Measurements from ENCODE around the gene CALB2. TPM values are rescaled to one million over a fixed set of nuclear protein-coding genes. Genes with fewer than 3 reads are reported as not detected.

The CALB2 gene
- total and polyA plus RNA-seq, 2 donors (not counting 1 experiment from before 2014, with no cell fraction given) = not detected

- H3K4me1 ChIP-seq (ENCODE audit: control insufficient read depth in 2 of 2, insufficient read depth in 2 of 2, low read length in 2 of 2) = no peaks in the 10 kb centered on the region
- peaks cover 44% of the 10 kb centered on the region for H3K27me3 Mint-ChIP-seq
- H3K4me3 Mint-ChIP-seq = no peak overlapping the region
These were observed 48.2 kb downstream of the CALB2 start for GRCh38 chr16:71406724-71407123.

DNA sequence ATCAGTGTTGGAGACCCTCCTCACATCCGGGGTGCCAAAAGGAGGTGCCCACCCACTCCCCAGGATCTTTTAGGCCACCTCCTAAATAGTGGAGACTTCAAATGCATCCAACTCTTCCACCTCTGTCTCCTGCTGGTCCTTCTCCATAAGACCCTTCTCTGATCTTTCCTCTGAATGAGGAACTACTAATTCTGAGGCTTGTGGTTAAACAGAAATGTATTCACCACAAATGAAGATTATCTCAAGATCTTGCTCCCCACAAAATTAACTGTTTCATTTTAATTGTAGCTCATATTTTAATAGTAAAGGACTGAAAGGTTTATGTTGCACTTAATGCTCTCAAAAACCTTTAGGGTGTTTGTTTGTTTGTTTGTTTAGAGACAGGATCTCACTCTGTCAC, 49.2 kb downstream of the CALB2 start:
- Mint-ChIP-seq H3K4me3 (no peak overlapping the region), H3K27me3 (peaks cover 45% of the 10 kb centered on the region), H3K4me1 (peaks cover 5% of the 10 kb centered on the region), H3K27ac (no peak overlapping the region), H3K9me3 (ENCODE audit: insufficient read depth) (peaks cover 6% of the 10 kb centered on the region)
- no peak overlapping the region for H3K4me2 ChIP-seq (replicated peaks; ENCODE audit: low read depth, low read length, poor library complexity, severe bottlenecking)
- H3K4me3 ChIP-seq (ENCODE audit: control extremely low read depth in 1 of 5, extremely low read depth in 1 of 5, insufficient read depth in 1 of 5, low read depth in 2 of 5, low read length in 4 of 5) = no peak overlapping the region
- ATAC-seq (ENCODE audit: low read depth) (no peak), DNase-seq (no peak)
- intact Hi-C loops (cut with micrococcal nuclease) = no loop called here
- H3K4me1 ChIP-seq (ENCODE audit: control insufficient read depth in 2 of 2, insufficient read depth in 2 of 2, low read length in 2 of 2) = peaks cover 6 to 9% of the 10 kb centered on the region in 2 donors
- WGBS (ENCODE audit: insufficient coverage) = no CpG with 5 or more reads among the region's 1 CpG
- no peak overlapping the region for H2AFZ ChIP-seq (ENCODE audit: insufficient read depth, low read depth, low read length, poor library complexity, severe bottlenecking)
- no peak for TF ChIP-seq CTCF (IDR thresholded peaks at IDR 0.05)
- no peak for TF ChIP-seq EZH2 (IDR thresholded peaks at IDR 0.05; ENCODE audit: borderline replicate concordance, insufficient read depth, low read depth, low read length, poor library complexity, severe bottlenecking)
- POLR2A ChIA-PET = no interaction called here
- no peaks in the 10 kb centered on the region for H4K20me1 ChIP-seq (ENCODE audit: control insufficient read depth, insufficient read depth, low read length, poor library complexity, severe bottlenecking)
- CTCF ChIA-PET = interaction anchor here (1.8 to 10.0 kb wide), 3 partner anchors 85 to 203 kb away, joined by 3 to 258 read pairs (median 17); no protein-coding TSS in a partner anchor
- no peak overlapping the region for H3K9ac ChIP-seq (ENCODE audit: low read length)
- H3K36me3 ChIP-seq (replicated peaks in 1 of 2; ENCODE audit: control extremely low read depth in 1 of 2, control insufficient read depth in 1 of 2, extremely low read depth in 1 of 2, insufficient read depth in 2 of 2, low read length in 1 of 2) = no peaks in the 10 kb centered on the region
- H3K27me3 ChIP-seq (replicated peaks in 1 of 4; ENCODE audit: control extremely low read depth in 1 of 4, control insufficient read depth in 3 of 4, insufficient read depth in 4 of 4, low read length in 3 of 4) = peaks cover 0 to 15% (median 0%) of the 10 kb centered on the region in 4 experiments
- H3K9me3 ChIP-seq (ENCODE audit: control extremely low read depth in 1 of 3, control insufficient read depth in 2 of 3, insufficient read depth in 1 of 3, low read length in 2 of 3) = peaks cover 0 to 19% (median 0%) of the 10 kb centered on the region in 3 donors
- no peaks in the 10 kb centered on the region for H3K79me2 ChIP-seq (ENCODE audit: control insufficient read depth, insufficient read depth, low read length)
- H3K27ac ChIP-seq (ENCODE audit: low read length in 2 of 2) = no peak overlapping the region

More at GRCh38 chr16:71406724-71407123, 48.2 kb downstream of the CALB2 start:
- H3K27ac Mint-ChIP-seq = no peak overlapping the region
- POLR2A ChIA-PET = no interaction called here
- H3K4me2 ChIP-seq (replicated peaks; ENCODE audit: low read depth, low read length, poor library complexity, severe bottlenecking) = no peak overlapping the region
- no peaks in the 10 kb centered on the region for H4K20me1 ChIP-seq (ENCODE audit: control insufficient read depth, insufficient read depth, low read length, poor library complexity, severe bottlenecking)
- no peak overlapping the region for H3K27ac ChIP-seq (ENCODE audit: low read length in 2 of 2)
- CTCF ChIA-PET = interaction anchor here (1.8 to 10.0 kb wide), 3 partner anchors 86 to 204 kb away, joined by 3 to 258 read pairs (median 17); no protein-coding TSS in a partner anchor
- no peak overlapping the region for H3K9ac ChIP-seq (ENCODE audit: low read length)
- intact Hi-C loops (cut with micrococcal nuclease) = no loop called here
- peaks cover 0 to 19% (median 0%) of the 10 kb centered on the region in 3 donors for H3K9me3 ChIP-seq (ENCODE audit: control extremely low read depth in 1 of 3, control insufficient read depth in 2 of 3, insufficient read depth in 1 of 3, low read length in 2 of 3)
- TF ChIP-seq EZH2 (IDR thresholded peaks at IDR 0.05; ENCODE audit: borderline replicate concordance, insufficient read depth, low read depth, low read length, poor library complexity, severe bottlenecking) (no peak), CTCF (IDR thresholded peaks at IDR 0.05) (no peak)
- peaks cover 0 to 10% (median 0%) of the 10 kb centered on the region in 4 experiments for H3K27me3 ChIP-seq (replicated peaks in 1 of 4; ENCODE audit: control extremely low read depth in 1 of 4, control insufficient read depth in 3 of 4, insufficient read depth in 4 of 4, low read length in 3 of 4)
- H3K36me3 ChIP-seq (replicated peaks in 1 of 2; ENCODE audit: control extremely low read depth in 1 of 2, control insufficient read depth in 1 of 2, extremely low read depth in 1 of 2, insufficient read depth in 2 of 2, low read length in 1 of 2) = no peaks in the 10 kb centered on the region
- ATAC-seq (ENCODE audit: low read depth) (no peak), DNase-seq (no peak)
- no peak overlapping the region for H3K4me3 ChIP-seq (ENCODE audit: control extremely low read depth in 1 of 5, extremely low read depth in 1 of 5, insufficient read depth in 1 of 5, low read depth in 2 of 5, low read length in 4 of 5)
- peaks cover 6% of the 10 kb centered on the region for H3K9me3 Mint-ChIP-seq (ENCODE audit: insufficient read depth)
- H3K79me2 ChIP-seq (ENCODE audit: control insufficient read depth, insufficient read depth, low read length) = no peaks in the 10 kb centered on the region
- WGBS (ENCODE audit: insufficient coverage) = 38% methylated on average over 7 of the region's 8 CpGs
- no peak overlapping the region for H2AFZ ChIP-seq (ENCODE audit: insufficient read depth, low read depth, low read length, poor library complexity, severe bottlenecking)
- H3K4me1 Mint-ChIP-seq = no peaks in the 10 kb centered on the region
